Keratinocyte (primary cell): ENCODE measurements around the gene OR2L13. TPM values are rescaled to one million over a fixed set of nuclear protein-coding genes. Genes with fewer than 3 reads are reported as not detected.

ENCODE experiments used
- DNase-seq: peaks from one replicate; pipeline ENCODE4 v3.0.0-alpha.2; 2011; ENCODE audit warnings: low read depth, missing footprints, low spot score
- FAIRE-seq: peaks from 2 replicates; lab custom pipeline; 2011; peaks lifted over from hg19 to GRCh38; lab: Jason Lieb, UNC
- H2AFZ ChIP-seq: 2 replicates; pipeline ENCODE4 v1.6.0; 2012; ENCODE audit warnings: low read length, control low read depth, inconsistent platforms; ENCODE audit not compliant: control insufficient read depth
- H3K27ac ChIP-seq: 2 replicates; pipeline ENCODE4 v1.5.1; 2011; ENCODE audit warnings: low read length; ENCODE audit not compliant: control insufficient read depth, insufficient read depth
- H3K27me3 ChIP-seq: 3 replicates; pipeline ENCODE4 v1.6.0; 2011; ENCODE audit warnings: low read length; ENCODE audit not compliant: control insufficient read depth, insufficient read depth; ENCODE audit errors: extremely low read depth
- H3K36me3 ChIP-seq, 2 experiments: 2 replicates in 1 of 2; 3 replicates in 1 of 2; pipeline ENCODE4 v1.5.1; 2011; ENCODE audit warnings: low read length in 2 of 2, mild to moderate bottlenecking in 1 of 2; ENCODE audit not compliant: control insufficient read depth in 2 of 2, insufficient read depth in 2 of 2; ENCODE audit errors: extremely low read depth in 1 of 2
- H3K4me1 ChIP-seq: 3 replicates; pipeline ENCODE4 v1.5.1; 2011; ENCODE audit warnings: low read length; ENCODE audit not compliant: control insufficient read depth, insufficient read depth; ENCODE audit errors: extremely low read depth
- H3K4me2 ChIP-seq: 3 replicates; pipeline ENCODE4 v1.6.0; 2011; ENCODE audit warnings: low read depth, low read length; ENCODE audit not compliant: control insufficient read depth, insufficient read depth; ENCODE audit errors: extremely low read depth
- H3K4me3 ChIP-seq, 3 experiments: fragments of 200-600 bp in 1 of 3; sonication (generic) in 1 of 3; 2 replicates in 2 of 3; 3 replicates in 1 of 3; pipeline ENCODE4 v1.5.1; 2011 to 2016; ENCODE audit warnings: low read length in 3 of 3, mild to moderate bottlenecking in 3 of 3, control low read depth in 2 of 3, inconsistent platforms in 1 of 3, low read depth in 1 of 3, mixed read lengths in 1 of 3, mixed run types in 1 of 3, moderate library complexity in 1 of 3; ENCODE audit not compliant: control insufficient read depth in 2 of 3, insufficient read depth in 2 of 3; ENCODE audit errors: extremely low read depth in 1 of 3
- H3K79me2 ChIP-seq: 2 replicates; pipeline ENCODE4 v1.6.0; 2012; ENCODE audit warnings: low read length; ENCODE audit not compliant: control insufficient read depth, insufficient read depth
- H3K9ac ChIP-seq: 3 replicates; pipeline ENCODE4 v1.6.0; 2011; ENCODE audit warnings: low read length; ENCODE audit not compliant: control insufficient read depth, insufficient read depth; ENCODE audit errors: extremely low read depth
- H3K9me1 ChIP-seq: 3 replicates; pipeline ENCODE4 v1.6.0; 2011; ENCODE audit warnings: low read length; ENCODE audit not compliant: control insufficient read depth, insufficient read depth; ENCODE audit errors: extremely low read depth
- H3K9me3 ChIP-seq: 2 replicates; pipeline ENCODE4 v1.5.1; 2012; ENCODE audit warnings: low read depth, low read length; ENCODE audit not compliant: control insufficient read depth
- H4K20me1 ChIP-seq: 3 replicates; pipeline ENCODE4 v1.6.0; 2011; ENCODE audit warnings: low read length; ENCODE audit not compliant: control insufficient read depth, insufficient read depth; ENCODE audit errors: extremely low read depth
- CTCF ChIP-seq, 3 experiments: IDR thresholded peaks in 1 of 3; conservative IDR thresholded peaks in 1 of 3; optimal IDR thresholded peaks in 1 of 3; 2 replicates in 2 of 3; 3 replicates in 1 of 3; pipeline versions ENCODE3 to v1.5.1; 2011; ENCODE audit warnings: low read length in 3 of 3, mild to moderate bottlenecking in 3 of 3, moderate library complexity in 2 of 3, control low read depth in 1 of 3, inconsistent platforms in 1 of 3; ENCODE audit not compliant: insufficient read depth in 2 of 3; ENCODE audit errors: extremely low read depth in 1 of 3
- EZH2 ChIP-seq: IDR thresholded peaks from one replicate; pipeline ENCODE4 v1.6.1; 2012; ENCODE audit warnings: inconsistent platforms, mild to moderate bottlenecking, low read length, moderate library complexity
- dilution Hi-C: fragments of 300-500 bp; cut with MboI; formaldehyde crosslinking; loops from one replicate; pipeline ENCODE4 v1.7.0; 2020; ENCODE audit warnings: low sequenced_read_pairs; ENCODE audit not compliant: extremely low pct_ligation_motif_present
- polyA plus RNA-seq, 5 experiments: library from polyadenylated mRNA; depleted of rRNA in 3 of 5; stranded (reverse) in 3 of 5; stranded (forward) in 1 of 5; unstranded in 1 of 5; fragments of >200 nt; gene quantifications; 1 replicate in 1 of 5; 2 replicates in 3 of 5; 3 replicates in 1 of 5; pipeline versions ENCODE4 v1.2.1 to v1.2.3, GENCODE V29; 2011 to 2012; ENCODE audit warnings: missing spikeins in 2 of 5, low read depth in 1 of 5, low replicate concordance in 1 of 5
- small RNA-seq, 3 experiments: library from RNA; depleted of rRNA; stranded (forward); fragments of <200 nt; gene quantifications; one replicate each; pipeline ENCODE3, GENCODE V24; 2012; ENCODE audit warnings: low read depth in 3 of 3, low replicate concordance in 1 of 3; ENCODE audit not compliant: insufficient read length in 3 of 3

OR2L13 gene
- polyA plus RNA-seq, 1 donor (not counting 4 experiments of a cell fraction or from before 2014, with no cell fraction given) = not detected

- Histone ChIP-seq H3K79me2 (no peaks in the 10 kb centered on the region), H3K9ac (no peak overlapping the region), H3K4me1 (no peaks in the 10 kb centered on the region), H3K27me3 (no peaks in the 10 kb centered on the region), H2AFZ (no peak overlapping the region), H3K4me2 (no peak overlapping the region), H3K9me1 (no peaks in the 10 kb centered on the region), H3K36me3 (no peaks in the 10 kb centered on the region), H3K27ac (no peak overlapping the region), H3K9me3 (no peaks in the 10 kb centered on the region), H3K4me3 (no peak overlapping the region), H4K20me1 (no peaks in the 10 kb centered on the region)
- no peak for FAIRE-seq
- dilution Hi-C loops = no loop called here
- TF ChIP-seq CTCF (optimal IDR thresholded peaks at IDR 0.05 in 1 of 3, IDR thresholded peaks at IDR 0.05 in 1 of 3, conservative IDR thresholded peaks at IDR 0.05 in 1 of 3; ENCODE audit: extremely low read depth in 1 of 3, insufficient read depth in 2 of 3, low read length in 3 of 3) = no peak
- no peak for TF ChIP-seq EZH2
- DNase-seq = no peak
These were observed 48.3 kb downstream of the OR2L13 start for GRCh38 chr1:248143311-248143710.

GRCh38 chr1:248144513-248145198, 49.7 kb downstream of the OR2L13 start, which contains the start of gene OR2M5:
Gene OR2M5 (plus strand): TSS chr1:248145148. CDS start chr1:248145148, 0 bp downstream.
- Histone ChIP-seq H3K9me3 (no peaks in the 10 kb centered on the region), H3K9me1 (no peaks in the 10 kb centered on the region), H4K20me1 (no peaks in the 10 kb centered on the region), H3K4me1 (no peaks in the 10 kb centered on the region), H3K9ac (no peak within 1 kb of the TSS), H3K36me3 (no peaks in the 10 kb centered on the region), H3K79me2 (no peaks in the 10 kb centered on the region), H2AFZ (no peak within 1 kb of the TSS), H3K27ac (no peak within 1 kb of the TSS), H3K27me3 (no peaks in the 10 kb centered on the region), H3K4me3 (no peak within 1 kb of the TSS), H3K4me2 (no peak within 1 kb of the TSS)
- dilution Hi-C loops = no loop called here
- TF ChIP-seq CTCF (optimal IDR thresholded peaks at IDR 0.05 in 1 of 3, IDR thresholded peaks at IDR 0.05 in 1 of 3, conservative IDR thresholded peaks at IDR 0.05 in 1 of 3; ENCODE audit: extremely low read depth in 1 of 3, insufficient read depth in 2 of 3, low read length in 3 of 3) = no peak
- no peak for FAIRE-seq
- DNase-seq = no peak

Small RNA genes within 50 kb of the gene (small RNA-seq; reads per million reads assigned to genes)
- gene RF00019 = 0 reads per million in 3 experiments

Other genes starting within 250 kb of the OR2L13 start
- 0.09 to 0.29 TPM (median 0.14 TPM) in 3 replicates for gene TRIM58, start 238.0 kb upstream of the OR2L13 start, polyA plus RNA-seq
- gene OR2W3, start 199.6 kb upstream of the OR2L13 start, polyA plus RNA-seq = 0.08 to 0.21 TPM (median 0.18 TPM) in 3 replicates
- not detected in 3 replicates for gene OR2T8, start 174.9 kb upstream of the OR2L13 start, polyA plus RNA-seq
- not detected in 3 replicates for gene OR2AJ1, start 170.3 kb upstream of the OR2L13 start, polyA plus RNA-seq
- not detected in 3 replicates for gene OR2L8, start 146.3 kb upstream of the OR2L13 start, polyA plus RNA-seq
- not detected in 3 replicates for gene OR2AK2, start 130.0 kb upstream of the OR2L13 start, polyA plus RNA-seq
- gene OR2L5, start 81.5 kb upstream of the OR2L13 start, polyA plus RNA-seq = not detected in 3 replicates
- gene OR2L2, start 65.1 kb upstream of the OR2L13 start, polyA plus RNA-seq = 0.03 TPM in 1 of 3 replicates, not detected in the others
- not detected in 3 replicates for gene OR2L3, start 48.3 kb upstream of the OR2L13 start, polyA plus RNA-seq
- not detected in 3 replicates for gene OR2M5, start 50.0 kb downstream of the OR2L13 start, polyA plus RNA-seq
- not detected in 3 replicates for gene OR2M2, start 79.6 kb downstream of the OR2L13 start, polyA plus RNA-seq
- not detected in 3 replicates for gene OR2M3, start 102.1 kb downstream of the OR2L13 start, polyA plus RNA-seq
- gene OR2M4, start 136.2 kb downstream of the OR2L13 start, polyA plus RNA-seq = not detected in 3 replicates
- gene OR2T33, start 182.8 kb downstream of the OR2L13 start, polyA plus RNA-seq = not detected in 3 replicates
- not detected in 3 replicates for gene OR2T12, start 208.2 kb downstream of the OR2L13 start, polyA plus RNA-seq
- not detected in 3 replicates for gene OR2M7, start 229.4 kb downstream of the OR2L13 start, polyA plus RNA-seq